Duodenal mucosa (tissue), 2 donors: ENCODE results near the gene MVB12A.

Experiments
- H3K27ac ChIP-seq: one replicate; pipeline ENCODE4 v1.7.0; 2013; ENCODE audit warnings: low read depth, low read length
- H3K27me3 ChIP-seq, 2 donors: one replicate each; pipeline ENCODE4 v1.7.0; 2013; ENCODE audit warnings: low read length in 2 of 2, control low read depth in 1 of 2; ENCODE audit not compliant: insufficient read depth in 2 of 2, control insufficient read depth in 1 of 2
- H3K36me3 ChIP-seq, 2 donors: one replicate each; pipeline ENCODE4 v1.7.0; 2013; ENCODE audit warnings: low read length in 2 of 2, control low read depth in 1 of 2; ENCODE audit not compliant: insufficient read depth in 2 of 2, control insufficient read depth in 1 of 2
- H3K4me1 ChIP-seq, 2 donors: one replicate each; pipeline ENCODE4 v1.7.0; 2013; ENCODE audit warnings: low read length in 2 of 2, control low read depth in 1 of 2; ENCODE audit not compliant: insufficient read depth in 2 of 2, control insufficient read depth in 1 of 2
- H3K4me3 ChIP-seq, 2 donors: one replicate each; pipeline ENCODE4 v1.7.0; 2013; ENCODE audit warnings: low read length in 2 of 2, low read depth in 1 of 2
- H3K9ac ChIP-seq, 2 donors: one replicate each; pipeline ENCODE4 v1.7.0; 2013; ENCODE audit warnings: low read length in 2 of 2, low read depth in 1 of 2
- H3K9me3 ChIP-seq, 2 donors: one replicate each; pipeline ENCODE4 v1.7.0; 2013; ENCODE audit warnings: low read length in 2 of 2, control low read depth in 1 of 2; ENCODE audit not compliant: control insufficient read depth in 1 of 2

Gene MVB12A

DNA sequence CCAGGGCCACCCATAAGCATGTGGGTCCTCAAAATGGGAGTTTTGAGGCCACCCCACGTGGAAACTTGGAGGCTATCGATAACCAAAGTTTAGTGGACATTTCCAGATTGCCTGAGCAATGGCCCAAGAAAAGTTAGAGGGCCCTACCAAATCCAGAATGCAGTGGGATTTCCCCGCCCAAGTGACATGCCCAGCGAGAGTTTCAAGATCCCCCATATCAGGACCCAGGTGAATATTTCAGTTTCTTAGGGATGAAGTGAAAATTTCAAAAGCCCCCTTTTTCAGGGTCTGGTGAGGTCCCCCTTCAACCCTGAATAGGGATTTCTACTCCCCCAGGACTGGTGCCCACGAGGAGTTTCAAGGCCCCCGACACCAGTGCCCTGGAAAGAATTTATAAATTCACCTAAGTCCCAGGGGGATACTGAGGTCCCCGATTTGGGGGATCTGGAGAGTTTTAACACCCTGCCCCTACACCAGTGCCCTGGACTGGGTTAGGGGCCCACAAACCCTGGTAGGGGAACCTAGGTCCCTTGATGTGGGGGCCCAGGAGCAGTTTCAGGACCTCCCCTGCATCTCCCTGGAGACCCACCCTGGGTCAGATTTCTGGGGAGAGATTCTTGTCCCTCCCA is 15.1 kb upstream of the MVB12A start:
- H3K4me3 ChIP-seq: peak overlapping the region; percentile 68 to 80
- peak overlapping the region; percentile 68 to 91 for H3K9ac ChIP-seq
- no peaks in the 10 kb centered on the region for H3K9me3 ChIP-seq
- peaks cover 23 to 28% of the 10 kb centered on the region in 2 donors for H3K4me1 ChIP-seq
- peak overlapping the region; percentile 87 for H3K27ac ChIP-seq
- H3K36me3 ChIP-seq: peaks cover 0 to 3% of the 10 kb centered on the region in 2 donors
- no peaks in the 10 kb centered on the region for H3K27me3 ChIP-seq

DNA sequence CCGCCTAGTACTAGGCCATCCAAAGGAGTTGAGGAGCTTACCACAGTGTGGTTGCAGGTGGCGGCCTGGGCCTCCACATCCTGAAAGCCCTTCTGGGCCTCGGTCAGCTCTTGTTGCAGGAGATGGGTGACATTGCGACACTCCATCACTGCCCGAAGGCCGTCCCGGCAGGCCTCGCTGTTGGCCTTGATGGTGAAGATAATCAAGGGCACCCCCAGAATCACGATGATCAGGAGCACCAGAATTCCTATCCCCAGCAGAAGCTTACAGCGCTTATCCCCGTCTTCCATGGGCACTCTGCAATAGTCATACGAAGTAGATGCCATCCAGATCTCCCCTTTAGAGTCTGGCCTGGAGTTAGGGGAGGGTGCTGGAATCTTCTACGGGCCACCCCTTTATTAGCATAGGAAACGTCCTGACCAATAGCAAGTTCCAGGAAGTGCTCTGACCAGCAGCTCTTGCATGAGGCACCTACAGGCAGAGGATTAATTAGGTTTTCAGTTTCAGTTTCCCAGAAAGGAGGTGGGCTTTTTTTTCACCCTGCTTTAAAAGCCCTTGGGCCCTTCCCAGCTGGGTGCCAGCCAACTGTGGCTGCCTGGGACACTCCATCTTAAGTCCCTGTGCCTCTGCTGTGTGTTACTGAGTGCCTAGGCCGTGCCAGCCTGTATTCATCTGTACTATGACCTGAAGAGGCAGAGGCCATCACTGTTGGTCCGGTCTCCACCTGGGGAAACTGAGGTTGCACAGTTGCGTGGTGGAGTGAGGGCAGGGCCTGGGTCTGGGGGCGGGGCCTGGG is 14.4 kb upstream of the MVB12A start, which contains the start of gene BST2:
BST2 (minus strand) TSS at position 381 of the 796 bp plus-strand sequence; CDS start at position 326, 55 bp downstream.
- Histone ChIP-seq H3K27me3 (no peaks in the 10 kb centered on the region), H3K9ac (peak within 1 kb of the TSS; percentile 68 to 91), H3K36me3 (peaks cover 0 to 3% of the 10 kb centered on the region in 2 donors), H3K27ac (peak within 1 kb of the TSS; percentile 87), H3K4me3 (peak within 1 kb of the TSS; percentile 68 to 80), H3K9me3 (no peaks in the 10 kb centered on the region), H3K4me1 (peaks cover 23 to 28% of the 10 kb centered on the region in 2 donors)

DNA sequence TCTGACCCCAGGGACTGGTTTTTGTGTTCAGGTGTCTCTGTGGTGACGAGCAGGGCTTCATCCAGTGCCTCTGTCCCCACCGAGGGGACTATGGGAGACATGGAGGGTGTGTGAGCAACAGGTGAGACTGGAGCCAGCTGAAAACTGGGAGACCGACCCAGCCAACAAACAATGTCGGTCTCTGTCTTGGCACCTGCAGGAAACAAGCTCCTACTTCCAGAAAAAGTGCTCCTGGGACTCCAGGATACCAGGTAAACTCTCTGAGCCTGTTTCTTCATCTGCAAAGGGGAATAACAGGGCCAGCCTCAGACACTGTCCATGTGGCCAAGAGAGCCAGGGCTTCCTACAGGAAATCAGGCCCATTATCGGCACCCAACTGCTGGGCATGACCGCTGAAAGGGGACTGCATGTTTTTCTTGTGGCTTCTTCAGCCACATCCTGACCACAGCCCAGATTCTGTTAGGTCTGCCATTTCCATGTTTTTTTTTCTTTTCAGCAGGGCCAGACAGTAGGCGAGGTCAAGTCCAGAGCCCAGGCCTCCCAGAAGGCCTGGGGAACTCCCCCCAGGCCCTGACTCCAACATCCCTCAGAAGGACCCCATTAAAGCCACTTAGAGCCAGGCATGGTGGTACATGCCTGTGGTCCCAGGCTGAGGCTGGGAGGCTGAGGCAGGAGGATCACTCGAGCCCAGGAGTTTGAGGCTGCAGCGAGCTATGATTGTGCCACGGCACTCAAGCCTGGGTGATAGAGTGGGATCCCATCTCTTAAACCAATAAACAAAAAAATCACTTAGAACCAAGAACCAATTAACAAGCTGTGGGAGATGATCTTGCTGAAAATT is 13.6 kb upstream of the MVB12A start:
- H3K27me3 ChIP-seq: no peaks in the 10 kb centered on the region
- H3K9ac ChIP-seq: peak overlapping the region; percentile 68 to 91
- no peaks in the 10 kb centered on the region for H3K9me3 ChIP-seq
- peaks cover 0 to 3% of the 10 kb centered on the region in 2 donors for H3K36me3 ChIP-seq
- peaks cover 23 to 28% of the 10 kb centered on the region in 2 donors for H3K4me1 ChIP-seq
- peak overlapping the region; percentile 68 to 80 for H3K4me3 ChIP-seq
- H3K27ac ChIP-seq: peak overlapping the region; percentile 87

DNA sequence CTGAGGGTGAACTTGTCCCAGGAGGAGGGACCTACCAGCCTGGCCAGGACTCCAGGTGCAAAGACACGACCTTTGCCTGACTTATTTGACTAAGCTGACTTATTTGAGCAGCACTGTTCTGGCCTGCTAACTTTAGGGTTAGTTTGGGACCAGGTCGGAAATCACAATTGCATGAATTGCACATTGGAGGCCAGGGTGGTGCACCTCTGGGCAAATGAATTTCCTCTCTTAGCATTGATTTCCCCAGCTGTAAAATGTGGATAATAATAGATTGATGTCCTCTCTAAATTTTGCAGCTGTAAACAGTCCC is 13.0 kb upstream of the MVB12A start:
- H3K27ac ChIP-seq: peak overlapping the region; percentile 87

DNA sequence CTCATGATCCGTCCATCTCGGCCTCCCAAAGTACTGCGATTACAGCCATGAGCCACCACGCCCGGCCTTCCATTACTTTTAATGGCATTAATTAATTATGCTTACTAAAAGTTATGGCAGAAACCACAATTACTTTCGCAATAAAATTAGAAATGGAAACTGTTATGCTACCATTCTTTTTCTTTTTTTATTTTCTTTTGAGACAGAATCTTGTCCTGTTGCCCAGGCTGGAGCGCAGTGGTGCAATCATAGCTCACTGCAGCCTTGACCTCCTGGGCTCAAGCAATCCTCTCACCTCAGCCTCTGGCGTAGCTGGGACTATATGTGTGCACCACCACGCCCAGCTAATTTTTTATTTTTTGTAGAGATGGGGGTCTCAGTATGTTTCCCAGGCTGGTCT is 9.9 kb upstream of the MVB12A start:
- Histone ChIP-seq H3K4me3 (no peak overlapping the region), H3K27ac (no peak overlapping the region), H3K36me3 (peaks cover 0 to 20% of the 10 kb centered on the region in 2 donors), H3K9me3 (no peaks in the 10 kb centered on the region), H3K4me1 (peaks cover 20 to 21% of the 10 kb centered on the region in 2 donors), H3K9ac (no peak overlapping the region), H3K27me3 (no peaks in the 10 kb centered on the region)

More for the DNA sequence above, 13.0 kb upstream of the MVB12A start:
- Histone ChIP-seq H3K9me3 (no peaks in the 10 kb centered on the region), H3K27me3 (no peaks in the 10 kb centered on the region), H3K9ac (peak overlapping the region; percentile 68 to 91), H3K36me3 (peaks cover 0 to 7% of the 10 kb centered on the region in 2 donors), H3K4me1 (peaks cover 23 to 28% of the 10 kb centered on the region in 2 donors), H3K4me3 (peak overlapping the region; percentile 68 to 80)

DNA sequence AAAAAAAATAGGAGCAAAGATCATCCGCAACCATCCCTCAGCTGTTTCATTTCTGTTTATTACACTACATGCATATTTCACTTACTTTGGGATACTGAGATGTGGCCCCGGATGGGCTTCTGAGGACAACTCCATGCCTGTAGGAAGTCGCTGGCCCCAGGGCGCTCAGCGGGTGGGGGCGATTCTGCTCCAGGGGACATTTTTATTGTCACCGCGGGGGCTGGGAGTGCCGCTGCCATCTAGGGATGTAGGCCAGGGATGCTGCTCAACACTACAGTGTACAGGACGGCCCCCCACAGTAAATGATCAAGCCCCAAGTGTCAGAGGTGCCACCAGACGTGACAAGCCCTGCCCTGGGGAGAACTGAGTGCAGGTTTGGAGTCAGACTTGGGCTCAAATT is 8.0 kb upstream of the MVB12A start:
- peaks cover 0 to 20% of the 10 kb centered on the region in 2 donors for H3K36me3 ChIP-seq
- no peak overlapping the region for H3K4me3 ChIP-seq
- H3K9ac ChIP-seq: no peak overlapping the region
- H3K27me3 ChIP-seq: no peaks in the 10 kb centered on the region
- H3K9me3 ChIP-seq: no peaks in the 10 kb centered on the region
- H3K4me1 ChIP-seq: peaks cover 4 to 8% of the 10 kb centered on the region in 2 donors
- no peak overlapping the region for H3K27ac ChIP-seq

DNA sequence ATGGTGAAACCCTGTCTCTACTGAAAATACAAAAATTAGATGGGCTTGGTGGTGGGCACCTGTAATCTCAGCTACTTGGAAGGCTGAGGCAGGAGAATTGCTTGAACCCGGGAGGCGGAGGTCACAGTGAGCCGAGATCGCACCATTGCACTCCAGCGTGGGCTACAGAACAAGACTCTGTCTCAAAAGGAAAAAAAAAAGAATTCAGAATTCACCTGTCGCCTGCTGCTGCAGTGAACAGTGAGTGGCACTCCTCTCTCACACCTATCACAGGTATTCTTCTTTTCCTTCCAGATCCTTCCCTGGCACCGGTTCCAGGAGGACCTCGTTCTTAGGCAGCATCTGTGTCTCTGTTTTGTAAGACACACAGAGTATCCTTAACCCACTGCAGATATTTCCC is 5.8 kb upstream of the MVB12A start:
- Histone ChIP-seq H3K27me3 (no peaks in the 10 kb centered on the region), H3K9me3 (no peaks in the 10 kb centered on the region), H3K9ac (no peak overlapping the region), H3K27ac (no peak overlapping the region), H3K4me1 (peaks cover 3 to 4% of the 10 kb centered on the region in 2 donors), H3K4me3 (no peak overlapping the region), H3K36me3 (peaks cover 0 to 20% of the 10 kb centered on the region in 2 donors)

DNA sequence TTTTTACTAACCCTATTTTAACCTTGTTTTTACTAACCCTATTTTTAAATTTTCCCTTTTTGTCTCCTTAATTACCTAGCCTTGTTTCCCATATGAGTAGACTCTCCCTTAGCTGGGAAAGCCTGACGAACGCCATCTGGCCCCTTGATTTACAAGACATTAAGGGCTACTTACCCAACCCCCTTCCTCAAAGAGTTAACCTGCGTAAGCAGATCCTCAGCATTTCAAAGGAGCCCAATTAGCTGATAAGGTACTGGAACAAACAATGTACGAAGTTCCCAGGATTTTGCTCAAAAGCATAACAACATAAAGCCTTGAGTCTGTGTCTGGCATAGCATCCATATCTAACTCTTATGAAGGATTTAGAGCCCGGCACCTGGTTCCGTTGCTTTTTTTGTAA is 4.7 kb upstream of the MVB12A start:
- no peak overlapping the region for H3K9ac ChIP-seq
- no peak overlapping the region for H3K4me3 ChIP-seq
- H3K27ac ChIP-seq: no peak overlapping the region
- H3K4me1 ChIP-seq: peaks cover 6% of the 10 kb centered on the region in 2 donors
- H3K27me3 ChIP-seq: no peaks in the 10 kb centered on the region
- no peaks in the 10 kb centered on the region for H3K9me3 ChIP-seq
- peaks cover 0 to 20% of the 10 kb centered on the region in 2 donors for H3K36me3 ChIP-seq

DNA sequence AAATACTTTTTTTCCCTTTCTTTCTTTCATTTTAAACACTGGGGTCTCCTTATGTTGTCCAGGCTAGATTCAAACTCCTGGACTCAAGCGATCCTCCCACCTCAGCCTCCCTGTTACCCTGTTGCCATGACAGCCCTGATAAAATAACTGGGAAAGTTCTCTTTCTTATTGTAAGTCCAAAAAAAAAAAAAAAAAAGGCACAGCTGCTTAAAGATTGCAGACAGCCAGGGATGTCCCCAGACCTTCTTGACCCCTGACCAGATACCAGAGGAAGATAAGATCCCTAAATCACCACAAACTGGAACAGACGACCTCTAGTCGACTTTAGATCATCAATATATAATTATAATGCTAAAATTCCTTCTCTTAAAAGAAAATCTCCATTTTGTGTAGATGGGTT is 1.1 kb upstream of the MVB12A start:
- H3K4me1 ChIP-seq: peaks cover 12 to 13% of the 10 kb centered on the region in 2 donors
- peak overlapping the region; percentile 69 to 78 for H3K4me3 ChIP-seq
- H3K9ac ChIP-seq: no peak overlapping the region
- peaks cover 0 to 11% of the 10 kb centered on the region in 2 donors for H3K36me3 ChIP-seq
- no peak overlapping the region for H3K27ac ChIP-seq
- H3K27me3 ChIP-seq: no peaks in the 10 kb centered on the region
- H3K9me3 ChIP-seq: no peaks in the 10 kb centered on the region
